LNCAP (cell line): ENCODE measurements around the gene UNC93B1.

Experiments
- CTCF ChIP-seq: fragments of 450-650 bp; IDR thresholded peaks from 2 replicates; pipeline ENCODE4 v1.5.1; 2017; ENCODE audit warnings: mild to moderate bottlenecking

UNC93B1 gene, protein sequence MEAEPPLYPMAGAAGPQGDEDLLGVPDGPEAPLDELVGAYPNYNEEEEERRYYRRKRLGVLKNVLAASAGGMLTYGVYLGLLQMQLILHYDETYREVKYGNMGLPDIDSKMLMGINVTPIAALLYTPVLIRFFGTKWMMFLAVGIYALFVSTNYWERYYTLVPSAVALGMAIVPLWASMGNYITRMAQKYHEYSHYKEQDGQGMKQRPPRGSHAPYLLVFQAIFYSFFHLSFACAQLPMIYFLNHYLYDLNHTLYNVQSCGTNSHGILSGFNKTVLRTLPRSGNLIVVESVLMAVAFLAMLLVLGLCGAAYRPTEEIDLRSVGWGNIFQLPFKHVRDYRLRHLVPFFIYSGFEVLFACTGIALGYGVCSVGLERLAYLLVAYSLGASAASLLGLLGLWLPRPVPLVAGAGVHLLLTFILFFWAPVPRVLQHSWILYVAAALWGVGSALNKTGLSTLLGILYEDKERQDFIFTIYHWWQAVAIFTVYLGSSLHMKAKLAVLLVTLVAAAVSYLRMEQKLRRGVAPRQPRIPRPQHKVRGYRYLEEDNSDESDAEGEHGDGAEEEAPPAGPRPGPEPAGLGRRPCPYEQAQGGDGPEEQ

GRCh38 chr11:68003846-68004550 is at the start of gene UNC93B1:
UNC93B1 (minus strand) TSS chr11:68004097; CDS start chr11:68004043, 54 bp downstream.
- no peak for TF ChIP-seq CTCF

DNA sequence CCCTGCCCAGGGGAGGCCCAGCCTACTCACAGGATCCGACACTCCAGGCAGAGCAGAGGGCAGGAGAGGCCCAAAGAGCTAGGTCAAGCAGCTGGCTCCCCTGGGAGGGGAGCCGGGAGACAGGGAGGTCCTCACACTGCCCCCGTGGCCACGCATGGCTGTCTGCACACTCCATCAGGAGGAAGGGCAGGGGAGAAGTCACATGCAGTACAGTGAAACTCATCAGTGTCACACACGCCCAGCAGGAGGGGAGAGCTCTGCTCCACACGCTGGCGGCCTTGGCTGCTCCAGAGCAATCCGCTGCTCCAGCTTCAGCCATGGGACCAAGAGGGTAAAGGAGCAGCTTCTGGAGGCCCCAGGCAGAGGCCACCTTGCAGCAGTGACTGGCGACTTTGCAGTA is 49.2 kb upstream of the UNC93B1 start:
- no peak for TF ChIP-seq CTCF

- no peak for TF ChIP-seq CTCF
Measured at GRCh38 chr11:68052137-68052873, 48.4 kb upstream of the UNC93B1 start.

DNA sequence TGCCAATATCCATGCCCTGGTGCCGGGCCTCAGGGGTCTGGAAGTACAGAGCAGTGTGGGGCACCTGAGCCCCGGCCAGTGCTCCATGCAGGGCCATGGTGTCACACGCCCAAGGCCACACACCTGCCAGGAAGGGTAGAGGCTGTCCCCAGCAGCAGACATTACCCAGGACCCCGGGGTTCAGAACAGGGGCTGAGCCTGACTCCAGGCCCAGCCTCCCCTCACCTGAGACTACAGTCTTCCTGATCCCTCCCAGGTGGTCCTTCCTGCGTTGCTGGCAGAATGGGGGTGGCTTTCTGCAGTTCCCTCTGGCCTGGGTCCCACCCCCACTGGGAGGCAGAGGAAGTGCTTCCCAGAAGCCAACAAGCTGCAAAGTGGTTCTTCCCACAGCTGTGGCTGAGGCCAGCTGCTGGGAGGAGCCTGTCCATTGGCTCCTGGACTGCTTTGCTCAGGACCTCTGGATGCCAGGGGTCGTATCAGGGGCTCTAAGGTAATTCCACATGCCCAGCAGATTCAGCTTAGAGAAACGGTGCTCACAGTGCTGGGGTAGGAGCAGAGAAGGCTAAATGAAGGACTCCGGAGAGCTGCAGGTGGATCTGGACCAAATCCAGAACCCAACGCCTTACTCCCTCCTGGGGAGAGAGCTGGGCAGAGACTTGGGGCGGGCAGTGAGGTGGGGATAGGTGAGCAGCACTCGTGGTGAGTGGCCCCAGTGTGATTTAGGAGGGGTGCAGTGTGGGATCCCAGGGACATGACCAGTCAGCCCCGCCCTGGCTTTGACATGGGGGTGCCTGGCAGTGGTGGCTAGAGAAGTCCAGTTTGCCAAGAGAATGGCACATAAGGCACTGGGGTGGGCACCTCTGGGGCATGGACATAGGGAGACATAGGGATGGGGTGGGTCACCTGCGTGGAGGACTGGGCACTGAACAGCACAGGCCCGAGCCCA is 47.6 kb upstream of the UNC93B1 start:
- no peak for TF ChIP-seq CTCF

- no peak for TF ChIP-seq CTCF
Measured at GRCh38 chr11:68050371-68050841, 46.5 kb upstream of the UNC93B1 start.

DNA sequence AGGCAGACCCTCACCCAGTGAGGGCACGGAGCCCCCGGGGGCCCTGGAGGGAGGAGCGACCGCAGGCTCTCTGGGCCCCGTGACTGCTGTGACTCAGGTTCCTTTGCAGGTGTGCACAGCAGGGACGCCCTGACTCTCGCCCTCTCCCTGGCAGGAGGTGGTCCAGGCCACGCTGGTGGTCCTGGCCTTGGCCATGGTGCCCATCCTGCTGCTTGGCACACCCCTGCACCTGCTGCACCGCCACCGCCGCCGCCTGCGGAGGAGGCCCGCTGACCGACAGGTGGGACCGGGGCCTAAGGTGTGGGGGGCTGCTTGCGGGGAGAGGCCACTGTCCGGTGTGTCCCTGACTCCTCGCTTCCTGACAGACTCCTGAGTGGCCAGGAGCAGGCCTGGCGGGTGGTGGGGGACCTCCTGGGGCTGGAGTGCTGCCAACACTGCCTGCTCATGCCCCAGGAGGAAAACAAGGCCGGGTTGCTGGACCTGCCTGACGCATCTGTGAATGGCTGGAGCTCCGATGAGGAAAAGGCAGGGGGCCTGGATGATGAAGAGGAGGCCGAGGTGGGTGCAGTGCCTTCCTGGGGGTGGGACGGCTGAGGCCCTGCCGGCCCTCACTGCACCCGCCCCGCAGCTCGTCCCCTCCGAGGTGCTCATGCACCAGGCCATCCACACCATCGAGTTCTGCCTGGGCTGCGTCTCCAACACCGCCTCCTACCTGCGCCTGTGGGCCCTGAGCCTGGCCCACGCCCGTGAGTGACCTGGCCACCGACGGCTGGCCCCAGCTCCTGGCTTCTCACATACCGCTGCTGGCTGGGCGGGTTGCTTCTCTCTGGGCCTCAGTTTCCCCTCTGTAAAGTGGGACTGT is 45.8 kb upstream of the UNC93B1 start:
- no peak for TF ChIP-seq CTCF
